Body of pancreas (tissue), 4 donors: Measurements from ENCODE around the gene USP21. TPM values are rescaled to one million over a fixed set of nuclear protein-coding genes. Genes with fewer than 3 reads are reported as not detected.
A peak's percentile ranks its signal among the peaks of the same experiment; 100 is the strongest.

Experiments used
- ATAC-seq: fragments of 150-250 bp; one replicate; pipeline ENCODE4 v1.9.1; 2016
- DNase-seq, 4 donors: peaks; one replicate each; pipeline ENCODE4 v3.0.0-alpha.2; 2019
- H3K27ac ChIP-seq, 4 donors: fragments of 200-600 bp; sonication (generic); 1 replicate in 3 of 4; 2 replicates in 1 of 4; pipeline versions ENCODE4 v1.5.1 to v1.6.1; 2016 to 2019; ENCODE audit warnings: mild to moderate bottlenecking in 1 of 4, mixed read lengths in 1 of 4, moderate library complexity in 1 of 4
- H3K27me3 ChIP-seq, 2 donors: fragments of 200-600 bp; sonication (generic); one replicate each; pipeline ENCODE4 v1.6.0; 2016; ENCODE audit warnings: mild to moderate bottlenecking in 1 of 2
- H3K36me3 ChIP-seq, 2 donors: fragments of 200-600 bp; sonication (generic); replicated peaks in 1 of 2; 2 replicates each; pipeline ENCODE4 v1.5.1; 2016; ENCODE audit warnings: low read depth in 2 of 2; ENCODE audit not compliant: insufficient read depth in 1 of 2
- H3K4me1 ChIP-seq: fragments of 200-600 bp; sonication (generic); one replicate; pipeline ENCODE4 v1.6.0; 2016
- H3K4me3 ChIP-seq, 2 donors: fragments of 200-600 bp; sonication (generic); 1 replicate in 1 of 2; 2 replicates in 1 of 2; pipeline ENCODE4 v1.5.1; 2016 to 2019
- H3K9me3 ChIP-seq, 3 donors: fragments of 200-600 bp; sonication (generic); 1 replicate in 2 of 3; 2 replicates in 1 of 3; pipeline ENCODE4 v1.5.1; 2016
- CTCF ChIP-seq, 7 experiments: fragments of 450-650 bp in 4 of 7; fragments of 200-600 bp in 3 of 7; sonication (generic) in 3 of 7; IDR thresholded peaks; one replicate each; pipeline ENCODE4 v1.5.1; 2016 to 2019; ENCODE audit warnings: antibody characterized with exemption in 7 of 7
- POLR2A ChIP-seq, 3 donors: fragments of 450-650 bp; IDR thresholded peaks; one replicate each; pipeline ENCODE4 v1.6.1; 2016; ENCODE audit warnings: antibody characterized with exemption in 3 of 3, mild to moderate bottlenecking in 2 of 3
- WGBS, 2 donors: methylation state at CpG; one replicate each; pipeline ENCODE4 v1.1.5; 2017; 5-methylcytosine and 5-hydroxymethylcytosine counted together
- intact Hi-C: fragments of 100-400 bp; cut with DNase I; formaldehyde crosslinking; loops from one replicate; pipeline ENCODE4 v1.15.1; 2023
- small RNA-seq: library from RNA; depleted of rRNA; stranded (forward); fragments of <200 nt; gene quantifications from one replicate; pipeline ENCODE3, GENCODE V24; 2016
- total RNA-seq, 2 donors: library from RNA; depleted of rRNA; stranded (reverse); fragments of >200 nt; gene quantifications; one replicate each; pipeline ENCODE4 v1.1.0, GENCODE V29; 2016

The USP21 gene
- total RNA-seq, 2 donors from 2014 or later = 17.8 to 21.0 TPM

- H3K36me3 ChIP-seq = peaks cover 8 to 42% of the 10 kb centered on the region in 2 donors
- DNase-seq (peak in 1 of 4 donors; percentile 33), ATAC-seq (no peak)
- intact Hi-C loops = no loop called here
- no peaks in the 10 kb centered on the region for H3K27me3 ChIP-seq
- no peak for TF ChIP-seq CTCF (IDR thresholded peaks at IDR 0.05)
- no peak for TF ChIP-seq POLR2A (IDR thresholded peaks at IDR 0.05)
- H3K4me3 ChIP-seq = no peak overlapping the region
- WGBS, 2 donors = 82 to 92% methylated on average over 9 of the region's 9 CpGs
- no peaks in the 10 kb centered on the region for H3K9me3 ChIP-seq
- H3K4me1 ChIP-seq = no peaks in the 10 kb centered on the region
- peak overlapping the region in 1 of 4 donors; percentile 78 for H3K27ac ChIP-seq
These were observed 55.1 kb downstream of the USP21 start for GRCh38 chr1:161214369-161214768.

- TF ChIP-seq CTCF (IDR thresholded peaks at IDR 0.05) (no peak), POLR2A (IDR thresholded peaks at IDR 0.05) (peak in 2 of 3 donors; percentile 26 to 70)
These were observed 55.8 kb downstream of the USP21 start, which contains the start of gene FCER1G for GRCh38 chr1:161215076-161215475. TSS of gene FCER1G (plus strand) at chr1:161215295. CDS start at chr1:161215322, 27 bp downstream.

More at GRCh38 chr1:161215076-161215475, 55.8 kb downstream of the USP21 start, which contains the start of gene FCER1G:
- no peaks in the 10 kb centered on the region for H3K4me1 ChIP-seq
- peak in 1 of 4 donors; percentile 70 for DNase-seq
- H3K9me3 ChIP-seq = no peaks in the 10 kb centered on the region
- H3K27ac ChIP-seq = peak within 1 kb of the TSS in 1 of 4 donors; percentile 78
- no peak within 1 kb of the TSS for H3K4me3 ChIP-seq
- WGBS, 2 donors = 60 to 85% methylated on average over 10 of the region's 10 CpGs
- peaks cover 8 to 40% of the 10 kb centered on the region in 2 donors for H3K36me3 ChIP-seq
- no peak for ATAC-seq
- intact Hi-C loops = no loop called here
- no peaks in the 10 kb centered on the region for H3K27me3 ChIP-seq

Small RNA genes lying within 50 kb of the gene (small RNA-seq; reads per million reads assigned to genes)
- not detected for gene RF01225

Other genes starting within 250 kb of the USP21 start
- not detected for gene ITLN2, start 204.7 kb upstream of the USP21 start, total RNA-seq
- 10 to 100 TPM; 40.2 to 41.5 TPM for gene F11R, start 138.3 kb upstream of the USP21 start, total RNA-seq
- gene TSTD1, start 120.5 kb upstream of the USP21 start, total RNA-seq = 10 to 100 TPM; 49.4 to 90.8 TPM
- 10 to 100 TPM; 32.7 to 46.5 TPM for gene USF1, start 113.5 kb upstream of the USP21 start, total RNA-seq
- 1 to 10 TPM; 3.1 to 4.9 TPM for gene ARHGAP30, start 89.6 kb upstream of the USP21 start, total RNA-seq
- gene NECTIN4, start 69.9 kb upstream of the USP21 start, total RNA-seq = 1 to 10 TPM; 3.0 to 4.2 TPM
- 10 to 100 TPM; 13.5 to 22.7 TPM for gene KLHDC9, start 61.1 kb upstream of the USP21 start, total RNA-seq
- 10 to 100 TPM; 29.6 to 54.7 TPM for gene PFDN2, start 41.5 kb upstream of the USP21 start, total RNA-seq
- gene NIT1, start 41.4 kb upstream of the USP21 start, total RNA-seq = 10 to 100 TPM; 22.8 to 38.6 TPM
- 10 to 100 TPM; 12.9 to 15.8 TPM for gene DEDD, start 26.8 kb upstream of the USP21 start, total RNA-seq
- gene UFC1, start 5.5 kb upstream of the USP21 start, total RNA-seq = 10 to 100 TPM; 33.6 to 48.8 TPM
- 10 to 100 TPM; 16.2 to 18.9 TPM for gene PPOX, start 6.9 kb downstream of the USP21 start, total RNA-seq
- 10 to 100 TPM; 20.2 to 29.3 TPM for gene B4GALT3, start 18.0 kb downstream of the USP21 start, total RNA-seq
- gene ADAMTS4, start 39.6 kb downstream of the USP21 start, total RNA-seq = 1 to 10 TPM; 6.7 to 7.9 TPM
- 10 to 100 TPM; 46.4 to 67.2 TPM for gene NDUFS2, start 42.9 kb downstream of the USP21 start, total RNA-seq
- 10 to 100 TPM; 27.0 to 42.0 TPM for gene FCER1G, start 55.8 kb downstream of the USP21 start, total RNA-seq
- gene APOA2, start 64.1 kb downstream of the USP21 start, total RNA-seq = not detected
- gene TOMM40L, start 66.6 kb downstream of the USP21 start, total RNA-seq = 1 to 10 TPM; 1.8 to 8.9 TPM
- gene NR1I3, start 78.7 kb downstream of the USP21 start, total RNA-seq = not detected
- gene PCP4L1, start 99.2 kb downstream of the USP21 start, total RNA-seq = not detected
- gene MPZ, start 150.5 kb downstream of the USP21 start, total RNA-seq = 1 to 10 TPM; 3.6 to 6.6 TPM
- 10 to 100 TPM; 22.7 to 26.2 TPM for gene SDHC, start 154.9 kb downstream of the USP21 start, total RNA-seq
- not detected for gene CFAP126, start 208.4 kb downstream of the USP21 start, total RNA-seq